Loucy (cell line): ENCODE measurements around the gene SSTR3.

ENCODE experiments used
- CTCF ChIP-seq: fragments of 200-600 bp; sonication (generic); conservative IDR thresholded peaks from 2 replicates; pipeline ENCODE4 v1.5.1; 2014; ENCODE audit warnings: mild to moderate bottlenecking, antibody characterized with exemption, low read length
- EZH2phosphoT487 ChIP-seq: fragments of 200-600 bp; IDR thresholded peaks from 2 replicates; pipeline ENCODE4 v1.6.1; 2018; ENCODE audit warnings: antibody characterized with exemption, mild to moderate bottlenecking, moderate library complexity, borderline replicate concordance

- TF ChIP-seq CTCF, result no peak
- no peak for TF ChIP-seq EZH2phosphoT487
Observed at GRCh38 chr22:37230673-37231405, 18.6 kb upstream of the SSTR3 start.
